CD4-positive, alpha-beta T cell treated with Interleukin-15 for 1 hour (primary cell): ENCODE data around the gene MEI1.

Source experiments
- DNase-seq: peaks from one replicate; pipeline ENCODE4 v3.0.0-alpha.2; 2020

The MEI1 gene

GRCh38 chr22:41787331-41787730, 88.0 kb downstream of the MEI1 start:
- DNase-seq, result no peak

GRCh38 chr22:41793871-41794270, 94.6 kb downstream of the MEI1 start:
- no peak for DNase-seq

- no peak for DNase-seq
Observed at GRCh38 chr22:41798736-41799135, 99.4 kb downstream of the MEI1 start.

- DNase-seq, result no peak
Observed at GRCh38 chr22:41799486-41800347, 100.4 kb downstream of the MEI1 start.

GRCh38 chr22:41800348-41801146, 101.2 kb downstream of the MEI1 start, which contains the start of gene CCDC134:
TSS of gene CCDC134 (plus strand) at chr22:41800679. CDS start at chr22:41808891, 8,212 bp downstream.
- DNase-seq, result peak; percentile 93

- no peak for DNase-seq
Observed at GRCh38 chr22:41801147-41801819, 102.0 kb downstream of the MEI1 start.

GRCh38 chr22:41801886-41802285, 102.6 kb downstream of the MEI1 start:
- DNase-seq, result no peak

- no peak for DNase-seq
Observed at GRCh38 chr22:41805639-41806038, 106.3 kb downstream of the MEI1 start.

GRCh38 chr22:41808400-41808799, 109.1 kb downstream of the MEI1 start:
- no peak for DNase-seq

- DNase-seq, result no peak
Observed at GRCh38 chr22:41810022-41810421, 110.7 kb downstream of the MEI1 start.

- no peak for DNase-seq
Observed at GRCh38 chr22:41812805-41813545, 113.7 kb downstream of the MEI1 start.

GRCh38 chr22:41813726-41814410, 114.6 kb downstream of the MEI1 start:
- DNase-seq, result no peak

GRCh38 chr22:41815716-41816115, 116.4 kb downstream of the MEI1 start:
- no peak for DNase-seq

- no peak for DNase-seq
Observed at GRCh38 chr22:41816241-41816640, 116.9 kb downstream of the MEI1 start.

- no peak for DNase-seq
Observed at GRCh38 chr22:41816871-41817270, 117.6 kb downstream of the MEI1 start.

- DNase-seq, result no peak
Observed at GRCh38 chr22:41818011-41818410, 118.7 kb downstream of the MEI1 start.

GRCh38 chr22:41818596-41818995, 119.3 kb downstream of the MEI1 start:
- no peak for DNase-seq

- no peak for DNase-seq
Observed at GRCh38 chr22:41819257-41819656, 120.0 kb downstream of the MEI1 start.

GRCh38 chr22:41820447-41820846, 121.1 kb downstream of the MEI1 start:
- no peak for DNase-seq

- DNase-seq, result no peak
Observed at GRCh38 chr22:41821471-41822316, 122.4 kb downstream of the MEI1 start.
